ENCODE measurements around the gene HSFX3. TPM values are rescaled to one million over a fixed set of nuclear protein-coding genes. Genes with fewer than 3 reads are reported as not detected.

Gene HSFX3
- total and polyA plus RNA-seq, 2 of the 8 experiments (the other 6 are each of a cell fraction or from before 2014, with no cell fraction given) = not detected

GRCh38 chrX:149528381-149528780 lies 21.3 kb downstream of the HSFX3 start:
- H3K56ac ChIP-seq (replicated peaks; ENCODE audit: insufficient read length, low read depth, low read length) = no peak overlapping the region
- H2BK15ac ChIP-seq (ENCODE audit: low read length) = no peak overlapping the region
- H3K27me3 ChIP-seq (replicated peaks in 1 of 4; ENCODE audit: control insufficient read depth in 3 of 4, extremely low read depth in 1 of 4, insufficient read depth in 3 of 4, low read length in 3 of 4) = no peaks in the 10 kb centered on the region
- no peaks in the 10 kb centered on the region for H3K79me1 ChIP-seq (ENCODE audit: low read depth, low read length)
- no peak overlapping the region for H2BK5ac ChIP-seq (ENCODE audit: low read depth, low read length)
- FAIRE-seq = no peak
- no peak overlapping the region for H3K18ac ChIP-seq (ENCODE audit: extremely low read depth, low read length)
- no peaks in the 10 kb centered on the region for H3K9me3 ChIP-seq (ENCODE audit: insufficient read depth in 2 of 2, low read depth in 1 of 2, low read length in 1 of 2)
- POLR2A ChIA-PET (ENCODE audit: partially characterized antibody) = no interaction called here
- TF ChIP-seq TAF7 (optimal IDR thresholded peaks at IDR 0.05; ENCODE audit: borderline replicate concordance, low read depth, low read length) (no peak), BRCA1 (IDR thresholded peaks at IDR 0.05; ENCODE audit: low read depth, low read length) (no peak), GTF2F1 (IDR thresholded peaks at IDR 0.05; ENCODE audit: borderline replicate concordance, low read depth, low read length) (no peak), NANOG (IDR thresholded peaks at IDR 0.05; ENCODE audit: insufficient read depth, low read depth, low read length, poor library complexity, severe bottlenecking) (no peak)
- H3K23me2 ChIP-seq (ENCODE audit: low read depth, low read length) = peaks cover 1% of the 10 kb centered on the region; the same call in 1 of the 2 replicates
- no peaks in the 10 kb centered on the region for H3K36me3 ChIP-seq (ENCODE audit: control insufficient read depth in 2 of 4, insufficient read depth in 4 of 4, low read length in 3 of 4)
- no peaks in the 10 kb centered on the region for H4K20me1 ChIP-seq (replicated peaks in 1 of 2; ENCODE audit: control insufficient read depth in 1 of 2, insufficient read depth in 2 of 2, low read length in 2 of 2)
- no peak overlapping the region for H2AFZ ChIP-seq (ENCODE audit: low read length)
- no peak overlapping the region for H4K8ac ChIP-seq (ENCODE audit: extremely low read depth, insufficient read depth, low read length)
- H2BK20ac ChIP-seq (ENCODE audit: low read length) = no peak overlapping the region
- H3K4me1 ChIP-seq (replicated peaks in 1 of 4; ENCODE audit: control insufficient read depth in 3 of 4, insufficient read depth in 4 of 4, low read length in 3 of 4) = peaks cover 0 to 3% (median 0%) of the 10 kb centered on the region in 4 experiments; a peak in 2 of 7 replicates
- no peak overlapping the region for H3K4me3 ChIP-seq (ENCODE audit: extremely low read depth in 1 of 4, insufficient read depth in 2 of 4, low read depth in 3 of 4, low read length in 4 of 4)
- no peak overlapping the region for H3K4ac ChIP-seq (replicated peaks; ENCODE audit: insufficient read length, low read depth, low read length)
- no peaks in the 10 kb centered on the region for H3K79me2 ChIP-seq (ENCODE audit: control insufficient read depth in 1 of 2, insufficient read depth in 2 of 2, low read length in 2 of 2)
- H2AK5ac ChIP-seq (ENCODE audit: low read depth, low read length) = no peak overlapping the region
- no peak overlapping the region for H4K5ac ChIP-seq (ENCODE audit: insufficient read length, low read depth, low read length)
- H3K27ac ChIP-seq (ENCODE audit: low read depth, low read length) = no peak overlapping the region
- no peak overlapping the region for H4K91ac ChIP-seq (replicated peaks; ENCODE audit: insufficient read length, low read length)
- H3K4me2 ChIP-seq (ENCODE audit: insufficient read depth in 1 of 2, low read depth in 2 of 2, low read length in 2 of 2) = no peak overlapping the region
- no peak overlapping the region for H2BK12ac ChIP-seq (ENCODE audit: low read depth, low read length)
- no peak for DNase-seq (ENCODE audit: low read depth in 1 of 2, low spot score in 2 of 2)
- H3K23ac ChIP-seq (ENCODE audit: insufficient read length) = no peak overlapping the region
- WGBS, 2 experiments (ENCODE audit: extremely low coverage in 1 of 2, insufficient coverage in 1 of 2, insufficient read length in 1 of 2, insufficient replicate concordance in 2 of 2, low coverage in 1 of 2, low lambda C conversion rate in 2 of 2, missing lambda C conversion rate in 1 of 2) = 50% methylated on average over 1 of the region's 1 CpG; no CpG with 5 or more reads in 1 of the 2 experiments
- CTCF ChIA-PET (ENCODE audit: partially characterized antibody) = interaction anchor here (0.7 to 2.1 kb wide), 8 partner anchors 11 to 1453 kb away, joined by 3 to 9 read pairs (median 4); partner anchors contain the start of gene EOLA1
- H3K14ac ChIP-seq (ENCODE audit: insufficient read length) = no peak overlapping the region
- no peak overlapping the region for H3K9ac ChIP-seq (replicated peaks in 1 of 4; ENCODE audit: extremely low read depth in 1 of 4, low read depth in 3 of 4, low read length in 3 of 4)
- no peak overlapping the region for H2BK120ac ChIP-seq (replicated peaks; ENCODE audit: low read depth, low read length)
